ENCODE data around the gene DNAJC24. TPM values are rescaled to one million over a fixed set of nuclear protein-coding genes. Genes with fewer than 3 reads are reported as not detected.

Gene DNAJC24
- total RNA-seq, 4 donors from 2014 or later = 7.8 to 26.9 (median 16.3) TPM

DNA sequence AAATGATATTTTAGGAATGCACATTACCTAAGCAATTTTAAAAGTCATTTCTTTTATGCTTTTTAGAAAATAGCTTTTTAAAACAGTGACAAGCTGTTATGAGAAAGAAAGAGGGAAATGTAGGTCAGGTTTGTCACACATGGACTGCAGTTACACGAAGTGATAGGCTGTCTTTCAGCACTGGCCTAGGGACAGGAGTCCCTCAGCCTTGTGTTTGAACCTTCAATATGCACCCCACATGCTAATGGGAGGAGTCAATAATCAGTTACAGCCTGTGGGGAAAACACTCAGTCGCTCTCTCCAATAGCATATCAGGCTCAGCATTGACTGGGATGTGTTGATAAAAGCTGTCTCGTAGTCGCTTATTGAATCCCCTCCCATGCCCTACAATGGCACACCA lies 45.8 kb downstream of the DNAJC24 start:
- Histone ChIP-seq H3K27ac (no peak overlapping the region), H3K9me3 (no peaks in the 10 kb centered on the region), H3K36me3 (peaks cover 3% of the 10 kb centered on the region), H3K4me1 (no peaks in the 10 kb centered on the region), H3K4me3 (no peak overlapping the region), H3K27me3 (no peaks in the 10 kb centered on the region)
- WGBS = 81% methylated on average over 4 of the region's 4 CpGs
- DNase-seq (ENCODE audit: low spot score in 2 of 2) = no peak
- TF ChIP-seq EP300 (IDR thresholded peaks at IDR 0.05) (no peak), POLR2A (IDR thresholded peaks at IDR 0.05) (no peak), POLR2AphosphoS5 (IDR thresholded peaks at IDR 0.05) (no peak)
- TF ChIP-seq, protein P1, sequence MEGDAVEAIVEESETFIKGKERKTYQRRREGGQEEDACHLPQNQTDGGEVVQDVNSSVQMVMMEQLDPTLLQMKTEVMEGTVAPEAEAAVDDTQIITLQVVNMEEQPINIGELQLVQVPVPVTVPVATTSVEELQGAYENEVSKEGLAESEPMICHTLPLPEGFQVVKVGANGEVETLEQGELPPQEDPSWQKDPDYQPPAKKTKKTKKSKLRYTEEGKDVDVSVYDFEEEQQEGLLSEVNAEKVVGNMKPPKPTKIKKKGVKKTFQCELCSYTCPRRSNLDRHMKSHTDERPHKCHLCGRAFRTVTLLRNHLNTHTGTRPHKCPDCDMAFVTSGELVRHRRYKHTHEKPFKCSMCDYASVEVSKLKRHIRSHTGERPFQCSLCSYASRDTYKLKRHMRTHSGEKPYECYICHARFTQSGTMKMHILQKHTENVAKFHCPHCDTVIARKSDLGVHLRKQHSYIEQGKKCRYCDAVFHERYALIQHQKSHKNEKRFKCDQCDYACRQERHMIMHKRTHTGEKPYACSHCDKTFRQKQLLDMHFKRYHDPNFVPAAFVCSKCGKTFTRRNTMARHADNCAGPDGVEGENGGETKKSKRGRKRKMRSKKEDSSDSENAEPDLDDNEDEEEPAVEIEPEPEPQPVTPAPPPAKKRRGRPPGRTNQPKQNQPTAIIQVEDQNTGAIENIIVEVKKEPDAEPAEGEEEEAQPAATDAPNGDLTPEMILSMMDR (IDR thresholded peaks at IDR 0.05) = no peak

DNA sequence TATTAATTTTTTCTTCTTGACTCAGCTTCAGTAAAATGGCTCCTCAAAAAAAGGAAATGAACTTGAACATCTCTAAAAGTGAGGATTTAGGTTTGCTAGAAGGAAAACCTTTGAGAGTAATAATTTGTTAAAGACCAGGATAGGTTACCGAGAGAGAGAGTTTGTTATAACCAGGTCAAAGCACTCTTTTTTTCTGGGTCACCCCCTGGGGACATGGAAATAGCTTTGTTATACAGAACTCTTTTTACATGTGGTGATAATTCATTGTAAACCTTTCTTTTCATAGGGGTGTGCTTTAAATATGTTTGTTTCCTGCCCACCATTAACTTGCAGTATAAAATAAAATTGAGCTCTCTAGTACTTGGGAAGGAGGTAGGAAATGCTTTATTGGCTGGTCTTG lies 47.7 kb downstream of the DNAJC24 start:
- Histone ChIP-seq H3K4me3 (no peak overlapping the region), H3K4me1 (no peaks in the 10 kb centered on the region), H3K36me3 (peaks cover 3% of the 10 kb centered on the region), H3K27ac (no peak overlapping the region), H3K27me3 (no peaks in the 10 kb centered on the region), H3K9me3 (no peaks in the 10 kb centered on the region)
- 95% methylated on average over 1 of the region's 1 CpG for WGBS
- no peak for DNase-seq (ENCODE audit: low spot score in 2 of 2)
- TF ChIP-seq POLR2A (IDR thresholded peaks at IDR 0.05) (no peak), EP300 (IDR thresholded peaks at IDR 0.05) (no peak), POLR2AphosphoS5 (IDR thresholded peaks at IDR 0.05) (no peak)
- TF ChIP-seq, protein P1 (IDR thresholded peaks at IDR 0.05) = no peak

DNA sequence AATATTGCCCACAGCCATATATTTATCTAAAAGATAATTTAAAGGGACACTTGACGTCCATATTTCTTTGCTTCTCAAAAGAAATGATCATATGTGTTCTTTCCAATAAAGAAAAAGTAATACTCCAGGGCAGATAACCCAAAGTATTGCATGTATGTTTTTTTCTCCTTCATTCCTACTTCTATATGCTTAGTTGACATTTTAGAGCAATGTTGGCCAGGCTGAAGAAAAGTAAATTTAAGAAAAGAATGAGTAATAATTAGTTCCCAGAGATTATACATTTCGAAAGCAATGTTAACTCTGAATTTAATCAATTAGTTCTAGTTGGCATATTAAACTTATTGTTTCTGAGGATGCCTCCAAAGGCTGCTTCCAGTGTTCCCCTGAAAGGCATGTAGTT lies 48.2 kb downstream of the DNAJC24 start:
- H3K27ac ChIP-seq = no peak overlapping the region
- H3K4me1 ChIP-seq = no peaks in the 10 kb centered on the region
- 94% methylated on average over 2 of the region's 2 CpGs for WGBS
- DNase-seq (ENCODE audit: low spot score in 2 of 2) = no peak
- TF ChIP-seq EP300 (IDR thresholded peaks at IDR 0.05) = no peak
- H3K27me3 ChIP-seq = no peaks in the 10 kb centered on the region
- no peaks in the 10 kb centered on the region for H3K9me3 ChIP-seq
- no peak overlapping the region for H3K4me3 ChIP-seq
- H3K36me3 ChIP-seq = peaks cover 3% of the 10 kb centered on the region

DNA sequence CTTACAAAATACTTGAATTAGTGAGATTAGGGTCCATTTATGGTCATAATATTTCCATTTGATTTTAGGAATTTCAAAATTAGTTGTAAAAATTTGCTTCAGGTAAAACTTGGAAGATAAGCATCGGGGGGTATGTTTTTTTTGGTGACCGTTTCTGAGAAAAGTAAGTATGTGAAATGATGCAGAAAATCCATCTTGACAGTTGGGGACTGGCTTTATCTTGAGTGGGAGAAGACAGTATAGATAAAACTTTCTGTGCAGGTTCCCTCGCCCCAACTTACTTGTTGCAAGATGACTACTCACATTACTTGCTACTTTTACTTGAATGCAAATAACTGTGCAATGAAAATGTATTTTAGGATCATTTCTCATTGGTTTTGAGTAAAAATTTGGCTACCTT lies 49.5 kb downstream of the DNAJC24 start:
- no peak for TF ChIP-seq EP300 (IDR thresholded peaks at IDR 0.05)
- no peak for TF ChIP-seq POLR2AphosphoS5 (IDR thresholded peaks at IDR 0.05)
- TF ChIP-seq POLR2A (IDR thresholded peaks at IDR 0.05) = no peak
- TF ChIP-seq, protein P1 (IDR thresholded peaks at IDR 0.05) = no peak
- 87% methylated on average over 3 of the region's 3 CpGs for WGBS
- no peaks in the 10 kb centered on the region for H3K9me3 ChIP-seq
- H3K4me3 ChIP-seq = no peak overlapping the region
- no peak overlapping the region for H3K27ac ChIP-seq
- H3K36me3 ChIP-seq = peaks cover 3% of the 10 kb centered on the region
- no peak for DNase-seq (ENCODE audit: low spot score in 2 of 2)
- H3K4me1 ChIP-seq = no peaks in the 10 kb centered on the region
- no peaks in the 10 kb centered on the region for H3K27me3 ChIP-seq

DNA sequence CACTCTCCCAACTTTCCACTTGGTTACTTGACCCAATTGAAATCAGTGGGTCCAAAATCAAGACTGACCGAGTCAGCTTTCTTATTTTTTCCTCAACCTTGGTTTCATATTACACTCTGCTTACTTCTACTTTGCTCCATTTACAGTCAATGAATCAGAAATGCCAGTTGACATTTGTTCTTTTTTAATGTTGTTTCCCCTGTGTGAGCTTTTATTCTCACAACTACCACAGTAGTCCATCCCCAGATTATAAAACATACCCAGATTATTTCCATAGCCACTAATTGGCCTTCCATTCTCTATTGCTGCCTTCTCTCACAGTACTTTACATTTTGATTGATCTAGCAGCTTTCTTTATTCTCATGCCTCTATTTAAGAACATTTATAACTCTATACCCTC lies 50.0 kb downstream of the DNAJC24 start:
- Histone ChIP-seq H3K4me1 (no peaks in the 10 kb centered on the region), H3K36me3 (peaks cover 3% of the 10 kb centered on the region), H3K9me3 (no peaks in the 10 kb centered on the region), H3K4me3 (no peak overlapping the region), H3K27me3 (no peaks in the 10 kb centered on the region), H3K27ac (no peak overlapping the region)
- no peak for TF ChIP-seq POLR2AphosphoS5 (IDR thresholded peaks at IDR 0.05)
- TF ChIP-seq EP300 (IDR thresholded peaks at IDR 0.05) = no peak
- TF ChIP-seq POLR2A (IDR thresholded peaks at IDR 0.05) = no peak
- TF ChIP-seq, protein P1 (IDR thresholded peaks at IDR 0.05) = no peak
- 80% methylated on average over 1 of the region's 1 CpG for WGBS
- DNase-seq (ENCODE audit: low spot score in 2 of 2) = no peak

DNA sequence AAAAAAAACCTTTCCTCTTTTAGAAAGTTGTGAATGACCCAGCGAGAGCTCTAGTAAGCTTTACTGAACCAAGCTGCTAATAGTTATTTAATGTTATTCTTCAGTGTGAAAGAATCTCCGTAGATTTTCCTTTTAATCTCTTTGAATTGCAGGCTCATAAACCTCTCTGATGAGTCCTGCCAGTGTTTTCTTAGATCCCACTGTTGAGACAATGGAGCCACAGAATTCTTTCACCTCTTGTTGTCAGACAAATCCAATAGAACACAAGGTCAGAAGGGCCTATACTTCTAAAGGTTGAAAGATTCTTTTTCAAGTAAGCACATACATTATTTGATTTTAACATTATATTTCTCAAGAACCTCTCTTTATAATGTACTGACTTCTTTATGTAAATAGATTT lies 52.2 kb downstream of the DNAJC24 start:
- no peak for DNase-seq (ENCODE audit: low spot score in 2 of 2)
- WGBS = 74% methylated on average over 2 of the region's 2 CpGs
- no peaks in the 10 kb centered on the region for H3K4me1 ChIP-seq
- no peaks in the 10 kb centered on the region for H3K36me3 ChIP-seq
- H3K27ac ChIP-seq = no peak overlapping the region
- H3K4me3 ChIP-seq = no peak overlapping the region
- no peaks in the 10 kb centered on the region for H3K9me3 ChIP-seq
- no peaks in the 10 kb centered on the region for H3K27me3 ChIP-seq
- TF ChIP-seq, protein P1 (IDR thresholded peaks at IDR 0.05) = no peak
- no peak for TF ChIP-seq POLR2AphosphoS5 (IDR thresholded peaks at IDR 0.05)
- no peak for TF ChIP-seq EP300 (IDR thresholded peaks at IDR 0.05)
- no peak for TF ChIP-seq POLR2A (IDR thresholded peaks at IDR 0.05)
